Measurements from ENCODE around the gene ST3GAL5. TPM values are rescaled to one million over a fixed set of nuclear protein-coding genes. Genes with fewer than 3 reads are reported as not detected.

The ST3GAL5 gene
- total and polyA plus RNA-seq, 5 experiments from 2014 or later = 17.1 to 44.1 (median 23.8) TPM

- Mint-ChIP-seq H3K36me3 (no peaks in the 10 kb centered on the region), H3K27me3 (peaks cover 0 to 3% (median 0%) of the 10 kb centered on the region in 5 donors), H3K4me1 (peaks cover 22 to 49% (median 42%) of the 10 kb centered on the region in 4 donors), H3K4me3 (peak overlapping the region in 9 of 10 donors; percentile 14 to 71 (median 40)), H3K9me3 (no peaks in the 10 kb centered on the region), H3K27ac (peak overlapping the region in 6 of 10 donors; percentile 7 to 95 (median 64))
- DNase-seq (no peak), ATAC-seq (no peak)
- POLR2A ChIA-PET = interaction anchor here (0.6 to 0.9 kb wide), 3 partner anchors 39 to 110 kb away, joined by 3 to 4 read pairs (median 4); no protein-coding TSS in a partner anchor
Measured at GRCh38 chr2:85929096-85930050, 40.6 kb upstream of the ST3GAL5 start.

- DNase-seq (no peak), ATAC-seq (no peak)
- Mint-ChIP-seq H3K27ac (no peak overlapping the region), H3K4me1 (peaks cover 12 to 31% (median 26%) of the 10 kb centered on the region in 4 donors), H3K4me3 (no peak overlapping the region), H3K27me3 (peaks cover 0 to 3% (median 0%) of the 10 kb centered on the region in 5 donors), H3K36me3 (no peaks in the 10 kb centered on the region), H3K9me3 (no peaks in the 10 kb centered on the region)
- POLR2A ChIA-PET = no interaction called here
Measured at GRCh38 chr2:85926931-85927661, 38.3 kb upstream of the ST3GAL5 start.

DNA sequence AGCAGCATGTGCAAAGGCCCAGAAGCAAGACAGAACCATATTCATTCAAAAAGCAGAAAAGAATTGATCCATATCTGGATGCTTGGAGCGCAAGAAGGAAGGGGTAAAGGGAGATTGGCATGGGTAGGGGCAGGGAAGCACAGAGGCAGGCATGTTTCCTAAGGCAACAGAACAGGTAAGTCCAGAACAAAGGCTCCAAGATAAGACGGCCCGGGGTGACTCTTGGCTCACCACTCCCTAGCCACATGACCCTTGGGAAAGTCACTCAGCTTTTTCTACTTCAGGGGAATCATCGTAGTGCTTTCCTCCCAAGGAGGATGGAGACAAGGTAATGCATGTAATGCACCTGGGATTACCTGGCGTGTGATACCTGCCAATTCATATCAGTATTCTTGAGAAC lies 37.7 kb upstream of the ST3GAL5 start:
- H3K36me3 Mint-ChIP-seq = no peaks in the 10 kb centered on the region
- peaks cover 0 to 3% (median 0%) of the 10 kb centered on the region in 5 donors for H3K27me3 Mint-ChIP-seq
- no peak for ATAC-seq
- H3K9me3 Mint-ChIP-seq = no peaks in the 10 kb centered on the region
- H3K27ac Mint-ChIP-seq = peak overlapping the region in 1 of 10 donors; percentile 61
- no peak overlapping the region for H3K4me3 Mint-ChIP-seq
- POLR2A ChIA-PET = no interaction called here
- peaks cover 12 to 28% (median 21%) of the 10 kb centered on the region in 4 donors for H3K4me1 Mint-ChIP-seq
- no peak for DNase-seq

- no peak for DNase-seq
- Mint-ChIP-seq H3K27me3 (peaks cover 0 to 3% (median 0%) of the 10 kb centered on the region in 5 donors), H3K27ac (peak overlapping the region in 3 of 10 donors; percentile 41 to 73 (median 53)), H3K4me1 (peaks cover 11 to 28% (median 21%) of the 10 kb centered on the region in 4 donors), H3K4me3 (no peak overlapping the region), H3K9me3 (no peaks in the 10 kb centered on the region), H3K36me3 (no peaks in the 10 kb centered on the region)
- POLR2A ChIA-PET = no interaction called here
- ATAC-seq = no peak
Measured at GRCh38 chr2:85925216-85925671, 36.5 kb upstream of the ST3GAL5 start.

- Mint-ChIP-seq H3K27ac (peak overlapping the region in 2 of 10 donors; percentile 16 to 17), H3K4me1 (peaks cover 10 to 26% (median 21%) of the 10 kb centered on the region in 4 donors), H3K9me3 (no peaks in the 10 kb centered on the region), H3K4me3 (no peak overlapping the region), H3K27me3 (peaks cover 0 to 3% (median 0%) of the 10 kb centered on the region in 5 donors), H3K36me3 (no peaks in the 10 kb centered on the region)
- POLR2A ChIA-PET = no interaction called here
- ATAC-seq (no peak), DNase-seq (no peak)
Measured at GRCh38 chr2:85924522-85924921, 35.7 kb upstream of the ST3GAL5 start.

DNA sequence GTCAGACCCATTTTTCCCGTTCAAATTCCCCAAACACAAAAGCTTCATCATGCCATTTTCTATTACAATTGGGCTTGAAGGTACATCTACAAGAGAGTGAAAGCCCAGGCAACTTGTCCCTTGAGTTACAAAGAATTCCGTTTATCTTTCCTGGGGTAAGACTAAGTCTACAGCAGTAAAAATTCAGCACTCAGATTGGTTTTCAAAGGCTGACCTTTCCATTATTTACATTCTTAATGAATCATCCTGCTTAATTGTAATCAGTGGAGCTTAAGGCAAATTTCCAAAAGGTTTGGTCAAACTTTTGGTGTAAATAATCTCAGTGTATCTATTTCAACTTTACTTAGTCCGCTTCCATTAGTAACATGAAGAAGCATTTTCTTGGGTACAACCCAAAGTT lies 33.4 kb upstream of the ST3GAL5 start:
- peak overlapping the region in 3 of 10 donors; percentile 15 to 27 (median 24) for H3K27ac Mint-ChIP-seq
- ATAC-seq = no peak
- H3K4me3 Mint-ChIP-seq = no peak overlapping the region

GRCh38 chr2:85921659-85922058 lies 32.9 kb upstream of the ST3GAL5 start:
- Mint-ChIP-seq H3K27ac (peak overlapping the region in 2 of 10 donors; percentile 24 to 27), H3K4me3 (no peak overlapping the region), H3K36me3 (peaks cover 0 to 5% (median 2%) of the 10 kb centered on the region in 3 donors), H3K9me3 (no peaks in the 10 kb centered on the region), H3K27me3 (peaks cover 0 to 3% (median 0%) of the 10 kb centered on the region in 5 donors), H3K4me1 (peaks cover 4 to 12% (median 8%) of the 10 kb centered on the region in 4 donors)
- DNase-seq (no peak), ATAC-seq (no peak)
- POLR2A ChIA-PET = interaction anchor here (0.5 to 1.0 kb wide), 2 partner anchors 11 to 32 kb away, joined by 3 to 6 read pairs; no protein-coding TSS in a partner anchor

More for the DNA sequence above, 33.4 kb upstream of the ST3GAL5 start:
- Mint-ChIP-seq H3K4me1 (peaks cover 4 to 12% (median 8%) of the 10 kb centered on the region in 4 donors), H3K9me3 (no peaks in the 10 kb centered on the region), H3K36me3 (peaks cover 0 to 5% (median 2%) of the 10 kb centered on the region in 3 donors), H3K27me3 (peaks cover 0 to 3% (median 0%) of the 10 kb centered on the region in 5 donors)
- POLR2A ChIA-PET = interaction anchor here (1.0 kb wide), 1 partner anchor 33 kb away, joined by 3 read pairs; no protein-coding TSS in a partner anchor
- no peak for DNase-seq

GRCh38 chr2:85920810-85921545 lies 32.2 kb upstream of the ST3GAL5 start:
- H3K27me3 Mint-ChIP-seq = peaks cover 0 to 3% (median 0%) of the 10 kb centered on the region in 5 donors
- DNase-seq = no peak
- POLR2A ChIA-PET = interaction anchor here (0.5 kb wide), 2 partner anchors 12 to 18 kb away, joined by 3 to 6 read pairs; no protein-coding TSS in a partner anchor
- H3K36me3 Mint-ChIP-seq = peaks cover 0 to 5% (median 2%) of the 10 kb centered on the region in 3 donors
- H3K27ac Mint-ChIP-seq = peak overlapping the region in 2 of 10 donors; percentile 66 to 89
- no peak overlapping the region for H3K4me3 Mint-ChIP-seq
- no peaks in the 10 kb centered on the region for H3K9me3 Mint-ChIP-seq
- peaks cover 4 to 12% (median 8%) of the 10 kb centered on the region in 4 donors for H3K4me1 Mint-ChIP-seq
- ATAC-seq = no peak

- H3K4me1 Mint-ChIP-seq = peaks cover 0 to 3% (median 0%) of the 10 kb centered on the region in 4 donors
- H3K36me3 Mint-ChIP-seq = peaks cover 5 to 9% (median 6%) of the 10 kb centered on the region in 3 donors
- H3K9me3 Mint-ChIP-seq = no peaks in the 10 kb centered on the region
- H3K27ac Mint-ChIP-seq = peak overlapping the region in 1 of 10 donors; percentile 47
- POLR2A ChIA-PET = no interaction called here
- H3K27me3 Mint-ChIP-seq = no peaks in the 10 kb centered on the region
- DNase-seq (no peak), ATAC-seq (no peak)
- no peak overlapping the region for H3K4me3 Mint-ChIP-seq
Measured at GRCh38 chr2:85917887-85918795, 29.4 kb upstream of the ST3GAL5 start.

- H3K9me3 Mint-ChIP-seq = no peaks in the 10 kb centered on the region
- H3K36me3 Mint-ChIP-seq = peaks cover 5 to 9% (median 6%) of the 10 kb centered on the region in 3 donors
- POLR2A ChIA-PET = no interaction called here
- H3K27me3 Mint-ChIP-seq = no peaks in the 10 kb centered on the region
- H3K4me3 Mint-ChIP-seq = no peak overlapping the region
- DNase-seq (no peak), ATAC-seq (no peak)
- H3K4me1 Mint-ChIP-seq = peaks cover 0 to 3% (median under 1%) of the 10 kb centered on the region in 4 donors
- H3K27ac Mint-ChIP-seq = no peak overlapping the region
Measured at GRCh38 chr2:85915606-85916303, 27.0 kb upstream of the ST3GAL5 start.

Measured in naive thymus-derived CD8-positive, alpha-beta T cell (primary cell).